Left lobe of liver (tissue), 2 donors: ENCODE data around the gene LRRC14B. TPM values are rescaled to one million over a fixed set of nuclear protein-coding genes. Genes with fewer than 3 reads are reported as not detected.

Source experiments
- ATAC-seq: fragments of 200-7000 bp; cut with Tn5 transposase; one replicate; pipeline ENCODE4 v1.9.1; 2020; ENCODE audit warnings: mild to moderate bottlenecking, moderate library complexity
- DNase-seq: peaks from one replicate; pipeline ENCODE4 v3.0.0-alpha.2; 2020; ENCODE audit warnings: low spot score
- total RNA-seq: library from RNA; stranded (reverse); gene quantifications from one replicate; pipeline ENCODE4 v1.2.1, GENCODE V29; 2021
- donor health status: DM: no; HTN: no; CAD: no; lungs with moderate emphysema.
- donor health status: DM: no; HTN: yes; CAD: no.

LRRC14B gene
- total RNA-seq = not detected

- peak; percentile 88 for ATAC-seq
- peak; percentile 95 for DNase-seq
These were observed at the start of gene LRRC14B for GRCh38 chr5:191036-191948. Gene LRRC14B (plus strand): TSS chr5:191495. CDS start chr5:191539, 44 bp downstream.

- ATAC-seq (no peak), DNase-seq (no peak)
These were observed 49.5 kb upstream of the LRRC14B start for GRCh38 chr5:141761-142160.

GRCh38 chr5:142246-142810 lies 49.0 kb upstream of the LRRC14B start:
- DNase-seq = no peak
- ATAC-seq = no peak

GRCh38 chr5:143041-143440 lies 48.3 kb upstream of the LRRC14B start:
- no peak for ATAC-seq
- DNase-seq = no peak

GRCh38 chr5:144941-145340 lies 46.4 kb upstream of the LRRC14B start:
- ATAC-seq (no peak), DNase-seq (no peak)

- DNase-seq = no peak
- no peak for ATAC-seq
These were observed 45.5 kb upstream of the LRRC14B start for GRCh38 chr5:145585-146323.

- ATAC-seq (no peak), DNase-seq (no peak)
These were observed 43.5 kb upstream of the LRRC14B start for GRCh38 chr5:147751-148150.

- ATAC-seq = no peak
- DNase-seq = no peak
These were observed 41.4 kb upstream of the LRRC14B start for GRCh38 chr5:149745-150485.

- no peak for DNase-seq
- ATAC-seq = no peak
These were observed 40.5 kb upstream of the LRRC14B start for GRCh38 chr5:150746-151145.

- DNase-seq (no peak), ATAC-seq (no peak)
These were observed 39.2 kb upstream of the LRRC14B start for GRCh38 chr5:152077-152476.

GRCh38 chr5:153256-153655 lies 38.0 kb upstream of the LRRC14B start:
- DNase-seq (no peak), ATAC-seq (no peak)

GRCh38 chr5:154236-154635 lies 37.1 kb upstream of the LRRC14B start:
- ATAC-seq = no peak
- no peak for DNase-seq

- ATAC-seq = no peak
- DNase-seq = no peak
These were observed 36.5 kb upstream of the LRRC14B start for GRCh38 chr5:154826-155225.

GRCh38 chr5:155651-156410 lies 35.5 kb upstream of the LRRC14B start:
- DNase-seq (no peak), ATAC-seq (no peak)

GRCh38 chr5:156411-157072 lies 34.8 kb upstream of the LRRC14B start:
- DNase-seq (no peak), ATAC-seq (no peak)

- DNase-seq = no peak
These were observed 34.1 kb upstream of the LRRC14B start for GRCh38 chr5:157126-157715.

GRCh38 chr5:157801-158200 lies 33.5 kb upstream of the LRRC14B start:
- ATAC-seq (no peak), DNase-seq (no peak)

More at GRCh38 chr5:157126-157715, 34.1 kb upstream of the LRRC14B start:
- no peak for ATAC-seq

- DNase-seq (no peak), ATAC-seq (no peak)
These were observed 32.4 kb upstream of the LRRC14B start for GRCh38 chr5:158807-159447.
